Left ventricle myocardium inferior (tissue), 1 donor: ENCODE measurements around the gene TRIM46. TPM values are rescaled to one million over a fixed set of nuclear protein-coding genes. Genes with fewer than 3 reads are reported as not detected.
"Not testable (repeated sequence)": the region's sequence is repeated elsewhere in the genome, so short reads cannot be mapped to it uniquely, and the experiment has no call there.

Experiments used
- DNase-seq: peaks from one replicate; pipeline ENCODE4 v3.0.0-alpha.2; 2020
- H3K27ac ChIP-seq: fragments of 200-600 bp; replicated peaks from 2 replicates; pipeline ENCODE4 v1.8.0; 2021
- H3K27me3 ChIP-seq: fragments of 200-600 bp; 2 replicates; pipeline ENCODE4 v1.8.0; 2021; ENCODE audit warnings: low read depth
- H3K36me3 ChIP-seq: fragments of 200-600 bp; 2 replicates; pipeline ENCODE4 v1.8.0; 2021
- H3K4me1 ChIP-seq: fragments of 200-600 bp; 2 replicates; pipeline ENCODE4 v1.8.0; 2021
- H3K4me3 ChIP-seq: fragments of 200-600 bp; 2 replicates; pipeline ENCODE4 v1.8.0; 2021; ENCODE audit warnings: mild to moderate bottlenecking, moderate library complexity
- H3K9me3 ChIP-seq: fragments of 200-600 bp; replicated peaks from 2 replicates; pipeline ENCODE4 v1.8.0; 2021
- intact Hi-C: fragments of 100-400 bp; cut with micrococcal nuclease; formaldehyde crosslinking; loops from one replicate; pipeline ENCODE4 v1.11.0; 2022
- total RNA-seq: library from RNA; stranded (reverse); fragmentation: NEBNext Ultra II Directional; extraction: Animal tissue kit (Norgen Biotek cat#: 25700); gene quantifications from one replicate; pipeline ENCODE4 v1.2.1, GENCODE V29; 2021
- TF ChIP-seq, protein P1 (sequence below): fragments of 200-600 bp; IDR thresholded peaks from 2 replicates; pipeline ENCODE4 v1.8.0; 2021; ENCODE audit warnings: antibody characterized with exemption, mild to moderate bottlenecking, borderline replicate concordance
- donor health status: DM: no; HTN: yes; CAD: no; lungs with severe emphysema.

Gene TRIM46
- total RNA-seq, 1 donor from 2014 or later: 0.11 TPM

- intact Hi-C loops: no loop called here
Observed at GRCh38 chr1:155207806-155208540, 34.3 kb downstream of the TRIM46 start, which contains the start of gene THBS3. Gene THBS3 (minus strand): TSS chr1:155207897. CDS start chr1:155207876, 21 bp downstream.

DNA sequence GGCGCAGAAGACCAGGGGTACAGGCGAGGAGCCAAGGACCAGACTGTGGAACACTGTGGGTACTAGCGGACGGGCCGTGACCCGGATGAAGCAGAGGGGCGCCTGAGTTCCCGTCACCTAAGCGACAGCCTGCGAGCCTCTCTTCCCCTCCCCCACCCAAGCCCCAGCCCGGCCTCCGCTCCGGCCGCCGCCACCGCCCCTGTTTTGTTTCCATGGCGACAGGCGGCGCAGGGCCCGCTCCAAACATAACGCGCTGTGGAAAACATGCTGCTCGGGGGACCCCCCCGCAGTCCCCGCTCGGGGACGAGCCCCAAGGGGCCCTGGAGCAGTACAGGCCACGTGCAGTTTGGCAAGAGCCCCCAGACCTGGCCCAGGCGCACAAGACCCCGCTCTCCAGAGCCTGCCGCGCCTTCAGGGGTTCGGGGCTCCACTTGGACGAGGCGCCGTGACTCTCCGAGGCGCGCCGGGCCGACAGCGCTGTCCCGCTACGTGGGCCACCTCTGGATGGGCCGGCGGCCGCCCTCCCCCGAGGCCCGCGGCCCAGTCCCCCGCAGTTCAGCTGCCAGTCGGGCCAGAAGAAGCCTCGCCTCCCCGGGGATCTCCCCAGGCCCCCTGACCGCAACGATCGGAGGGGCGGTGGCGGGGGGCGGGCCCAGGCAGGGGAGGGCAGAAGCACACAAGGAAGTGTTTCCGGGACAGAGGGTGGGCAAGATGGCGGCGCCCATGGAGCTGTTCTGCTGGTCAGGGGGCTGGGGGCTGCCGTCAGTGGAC lies 35.1 kb downstream of the TRIM46 start, which contains the start of gene MTX1:
TSS of gene MTX1 (plus strand) at position 155 of the 771 bp plus-strand sequence. CDS start at position 265, 110 bp downstream.
- peaks cover 4% of the 10 kb centered on the region for H3K36me3 ChIP-seq
- TF ChIP-seq, protein P1, sequence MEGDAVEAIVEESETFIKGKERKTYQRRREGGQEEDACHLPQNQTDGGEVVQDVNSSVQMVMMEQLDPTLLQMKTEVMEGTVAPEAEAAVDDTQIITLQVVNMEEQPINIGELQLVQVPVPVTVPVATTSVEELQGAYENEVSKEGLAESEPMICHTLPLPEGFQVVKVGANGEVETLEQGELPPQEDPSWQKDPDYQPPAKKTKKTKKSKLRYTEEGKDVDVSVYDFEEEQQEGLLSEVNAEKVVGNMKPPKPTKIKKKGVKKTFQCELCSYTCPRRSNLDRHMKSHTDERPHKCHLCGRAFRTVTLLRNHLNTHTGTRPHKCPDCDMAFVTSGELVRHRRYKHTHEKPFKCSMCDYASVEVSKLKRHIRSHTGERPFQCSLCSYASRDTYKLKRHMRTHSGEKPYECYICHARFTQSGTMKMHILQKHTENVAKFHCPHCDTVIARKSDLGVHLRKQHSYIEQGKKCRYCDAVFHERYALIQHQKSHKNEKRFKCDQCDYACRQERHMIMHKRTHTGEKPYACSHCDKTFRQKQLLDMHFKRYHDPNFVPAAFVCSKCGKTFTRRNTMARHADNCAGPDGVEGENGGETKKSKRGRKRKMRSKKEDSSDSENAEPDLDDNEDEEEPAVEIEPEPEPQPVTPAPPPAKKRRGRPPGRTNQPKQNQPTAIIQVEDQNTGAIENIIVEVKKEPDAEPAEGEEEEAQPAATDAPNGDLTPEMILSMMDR: no peak
- no peaks in the 10 kb centered on the region for H3K9me3 ChIP-seq
- peak within 1 kb of the TSS; percentile 99 for H3K27ac ChIP-seq
- H3K4me3 ChIP-seq: peak within 1 kb of the TSS; percentile 95
- no peaks in the 10 kb centered on the region for H3K27me3 ChIP-seq
- H3K4me1 ChIP-seq: peaks cover 39% of the 10 kb centered on the region
- peak; percentile 93 for DNase-seq
- intact Hi-C loops: no loop called here

More at GRCh38 chr1:155207806-155208540, 34.3 kb downstream of the TRIM46 start, which contains the start of gene THBS3:
- TF ChIP-seq, protein P1: no peak
- no peaks in the 10 kb centered on the region for H3K9me3 ChIP-seq
- peak within 1 kb of the TSS; percentile 95 for H3K4me3 ChIP-seq
- DNase-seq: peak; percentile 47
- H3K27me3 ChIP-seq: no peaks in the 10 kb centered on the region
- H3K27ac ChIP-seq: peak within 1 kb of the TSS; percentile 99
- H3K36me3 ChIP-seq: peaks cover 4% of the 10 kb centered on the region
- peaks cover 39% of the 10 kb centered on the region for H3K4me1 ChIP-seq

DNA sequence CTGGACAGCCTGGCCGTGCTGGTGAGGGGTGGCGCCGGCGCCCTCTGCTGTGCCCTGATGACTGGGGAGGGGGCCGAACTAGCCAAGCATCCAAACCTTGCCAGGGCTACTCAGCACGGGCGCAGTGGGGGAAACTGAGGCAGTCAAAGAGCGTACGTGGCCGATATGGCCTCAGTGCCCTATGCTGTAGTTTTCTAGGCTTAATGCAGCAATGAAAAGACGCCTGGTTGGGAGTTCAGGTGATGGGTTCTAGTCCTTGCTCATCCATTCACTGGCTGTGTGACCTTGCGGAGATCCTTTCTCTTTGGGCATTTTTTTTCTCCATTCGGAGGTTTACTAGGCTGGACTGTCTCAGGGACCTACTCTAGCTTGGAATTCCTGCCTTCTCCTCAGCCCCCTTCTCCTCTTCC lies 35.7 kb downstream of the TRIM46 start:
- Histone ChIP-seq H3K4me1 (peaks cover 39% of the 10 kb centered on the region), H3K27ac (peak overlapping the region; percentile 99), H3K27me3 (no peaks in the 10 kb centered on the region), H3K9me3 (no peaks in the 10 kb centered on the region), H3K36me3 (peaks cover 4% of the 10 kb centered on the region), H3K4me3 (peak overlapping the region; percentile 95)
- intact Hi-C loops: no loop called here
- TF ChIP-seq, protein P1: no peak
- DNase-seq: no peak

- TF ChIP-seq, protein P1: no peak
- intact Hi-C loops: no loop called here
- Histone ChIP-seq H3K27ac (no peak overlapping the region), H3K36me3 (peaks cover 4% of the 10 kb centered on the region), H3K27me3 (no peaks in the 10 kb centered on the region), H3K4me3 (no peak overlapping the region), H3K9me3 (no peaks in the 10 kb centered on the region), H3K4me1 (peaks cover 39% of the 10 kb centered on the region)
- DNase-seq: no peak
Observed at GRCh38 chr1:155210314-155211104, 36.9 kb downstream of the TRIM46 start.

GRCh38 chr1:155211381-155212050 lies 37.9 kb downstream of the TRIM46 start:
- intact Hi-C loops, H3K27ac ChIP-seq: not testable (repeated sequence)

GRCh38 chr1:155212051-155212440 lies 38.4 kb downstream of the TRIM46 start:
- H3K36me3 ChIP-seq, H3K4me3 ChIP-seq, DNase-seq, intact Hi-C loops, H3K27me3 ChIP-seq, H3K9me3 ChIP-seq, H3K27ac ChIP-seq: not testable (repeated sequence)
- H3K4me1 ChIP-seq: peaks cover 33% of the 10 kb centered on the region

More at GRCh38 chr1:155211381-155212050, 37.9 kb downstream of the TRIM46 start:
- H3K27me3 ChIP-seq, H3K36me3 ChIP-seq, DNase-seq, H3K9me3 ChIP-seq, H3K4me3 ChIP-seq: not testable (repeated sequence)
- peaks cover 38% of the 10 kb centered on the region for H3K4me1 ChIP-seq

GRCh38 chr1:155214702-155215101 lies 41.1 kb downstream of the TRIM46 start:
- H3K4me1 ChIP-seq: peaks cover 11% of the 10 kb centered on the region
- DNase-seq, H3K9me3 ChIP-seq, H3K27ac ChIP-seq, intact Hi-C loops, H3K36me3 ChIP-seq, H3K27me3 ChIP-seq, H3K4me3 ChIP-seq: not testable (repeated sequence)
